Measurements from ENCODE around the gene TTC39B. TPM values are rescaled to one million over a fixed set of nuclear protein-coding genes. Genes with fewer than 3 reads are reported as not detected.

TTC39B gene
- total RNA-seq, 2 experiments from 2014 or later, result 0.06 TPM; not detected in 1

DNA sequence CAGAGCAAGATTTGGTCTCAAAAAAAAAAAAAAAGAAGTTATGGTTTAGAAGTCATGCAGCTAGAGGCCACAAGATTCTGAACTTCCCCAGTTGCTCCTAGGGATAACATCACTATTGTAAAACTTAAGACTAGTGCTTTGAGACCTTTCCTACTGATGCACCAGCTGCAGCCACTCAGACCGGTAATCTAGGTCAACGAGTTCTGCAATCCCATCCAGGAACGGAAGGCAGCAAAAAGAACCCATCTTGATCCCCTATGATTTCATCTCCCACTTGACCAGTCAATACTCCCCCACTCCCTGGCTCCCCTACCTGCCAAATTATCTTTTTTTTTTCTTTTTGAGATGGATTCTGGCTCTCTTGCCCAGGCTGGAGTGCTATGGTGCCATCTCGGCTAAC, 46.9 kb upstream of the TTC39B start:
- CTCF ChIA-PET (ENCODE audit: unreplicated experiment), result no interaction called here

GRCh38 chr9:15352306-15352705, 45.3 kb upstream of the TTC39B start:
- H3K27ac ChIP-seq (ENCODE audit: low read depth, low read length, poor library complexity, severe bottlenecking), result no peak overlapping the region
- ChIA-PET CTCF (ENCODE audit: unreplicated experiment) (no interaction called here), POLR2A (no interaction called here)
- H3K4me3 ChIP-seq (ENCODE audit: low read depth, low read length, poor library complexity, severe bottlenecking), result no peak overlapping the region
- no peaks in the 10 kb centered on the region for H3K36me3 ChIP-seq (ENCODE audit: insufficient read depth, low read length)
- DNase-seq (ENCODE audit: low spot score), result no peak
- intact Hi-C loops (cut with micrococcal nuclease; ENCODE audit: unreplicated experiment), result no loop called here
- BruUV-seq (replicated peaks), result no TSS peak
- no peaks in the 10 kb centered on the region for H4K20me1 ChIP-seq (ENCODE audit: insufficient read depth, low read length)
- no peak overlapping the region for H3K4me2 ChIP-seq (ENCODE audit: low read length)
- no peak for TF ChIP-seq CTCF (conservative IDR thresholded peaks at IDR 0.05; ENCODE audit: low read length)
- TF ChIP-seq EZH2phosphoT487 (IDR thresholded peaks at IDR 0.05; ENCODE audit: borderline replicate concordance, low read depth, low read length), result no peak
- no peaks in the 10 kb centered on the region for H3K79me2 ChIP-seq (ENCODE audit: insufficient read depth, low read depth, low read length)
- H3K9me3 ChIP-seq (ENCODE audit: low read length), result no peaks in the 10 kb centered on the region
- no peak overlapping the region for H2AFZ ChIP-seq (ENCODE audit: low read length)
- no peaks in the 10 kb centered on the region for H3K9me2 ChIP-seq (ENCODE audit: insufficient read depth, low read length)
- H3K4me1 ChIP-seq (ENCODE audit: insufficient read depth, low read length, poor library complexity, severe bottlenecking), result no peaks in the 10 kb centered on the region

More for the DNA sequence above, 46.9 kb upstream of the TTC39B start:
- Histone ChIP-seq H3K4me3 (ENCODE audit: low read depth, low read length, poor library complexity, severe bottlenecking) (no peak overlapping the region), H3K27ac (ENCODE audit: low read depth, low read length, poor library complexity, severe bottlenecking) (no peak overlapping the region), H3K4me2 (ENCODE audit: low read length) (no peak overlapping the region), H2AFZ (ENCODE audit: low read length) (no peak overlapping the region), H3K9me2 (ENCODE audit: insufficient read depth, low read length) (no peaks in the 10 kb centered on the region), H4K20me1 (ENCODE audit: insufficient read depth, low read length) (no peaks in the 10 kb centered on the region), H3K4me1 (ENCODE audit: insufficient read depth, low read length, poor library complexity, severe bottlenecking) (no peaks in the 10 kb centered on the region), H3K36me3 (ENCODE audit: insufficient read depth, low read length) (no peaks in the 10 kb centered on the region), H3K9me3 (ENCODE audit: low read length) (no peaks in the 10 kb centered on the region), H3K79me2 (ENCODE audit: insufficient read depth, low read depth, low read length) (no peaks in the 10 kb centered on the region)
- POLR2A ChIA-PET, result interaction anchor here (0.7 kb wide), 1 partner anchor 760 kb away, joined by 4 read pairs; no protein-coding TSS in a partner anchor
- TF ChIP-seq CTCF (conservative IDR thresholded peaks at IDR 0.05; ENCODE audit: low read length) (no peak), EZH2phosphoT487 (IDR thresholded peaks at IDR 0.05; ENCODE audit: borderline replicate concordance, low read depth, low read length) (no peak)
- no TSS peak for BruUV-seq (replicated peaks)
- intact Hi-C loops (cut with micrococcal nuclease; ENCODE audit: unreplicated experiment), result no loop called here
- DNase-seq (ENCODE audit: low spot score), result no peak

- no peak overlapping the region for H3K27ac ChIP-seq (ENCODE audit: low read depth, low read length, poor library complexity, severe bottlenecking)
- H3K36me3 ChIP-seq (ENCODE audit: insufficient read depth, low read length), result no peaks in the 10 kb centered on the region
Measured at GRCh38 chr9:15349892-15350761, 43.1 kb upstream of the TTC39B start.

More at GRCh38 chr9:15349892-15350761, 43.1 kb upstream of the TTC39B start:
- Histone ChIP-seq H3K79me2 (ENCODE audit: insufficient read depth, low read depth, low read length) (no peaks in the 10 kb centered on the region), H3K9me3 (ENCODE audit: low read length) (no peaks in the 10 kb centered on the region), H3K4me2 (ENCODE audit: low read length) (no peak overlapping the region), H2AFZ (ENCODE audit: low read length) (no peak overlapping the region), H4K20me1 (ENCODE audit: insufficient read depth, low read length) (no peaks in the 10 kb centered on the region), H3K9me2 (ENCODE audit: insufficient read depth, low read length) (no peaks in the 10 kb centered on the region), H3K4me3 (ENCODE audit: low read depth, low read length, poor library complexity, severe bottlenecking) (no peak overlapping the region), H3K4me1 (ENCODE audit: insufficient read depth, low read length, poor library complexity, severe bottlenecking) (no peaks in the 10 kb centered on the region)
- BruUV-seq (replicated peaks), result no TSS peak
- DNase-seq (ENCODE audit: low spot score), result no peak
- ChIA-PET CTCF (ENCODE audit: unreplicated experiment) (no interaction called here), POLR2A (interaction anchor here (0.5 to 1.2 kb wide), 2 partner anchors 9 to 13 kb away, joined by 3 to 4 read pairs; no protein-coding TSS in a partner anchor)
- intact Hi-C loops (cut with micrococcal nuclease; ENCODE audit: unreplicated experiment), result no loop called here
- TF ChIP-seq EZH2phosphoT487 (IDR thresholded peaks at IDR 0.05; ENCODE audit: borderline replicate concordance, low read depth, low read length), result no peak
- no peak for TF ChIP-seq CTCF (conservative IDR thresholded peaks at IDR 0.05; ENCODE audit: low read length)

Data from OCI-LY7 (cell line).